NCI-H187 treated with DMSO at 0.1 percent for 48 hours (cell line): ENCODE measurements around the gene SGIP1.
A peak's percentile ranks its signal among the peaks of the same experiment; 100 is the strongest.
"Not testable (repeated sequence)": the region's sequence is repeated elsewhere in the genome, so short reads cannot be mapped to it uniquely, and the experiment has no call there.

Source experiments
- DNase-seq: peaks from one replicate; lab custom pipeline; 2025; lab: John Stamatoyannopoulos, UW

The SGIP1 gene

GRCh38 chr1:66556161-66556611 lies 22.2 kb downstream of the SGIP1 start:
- peak; percentile 76 for DNase-seq

- no peak for DNase-seq
These were observed 23.2 kb downstream of the SGIP1 start for GRCh38 chr1:66557157-66557556.

- DNase-seq, result no peak
These were observed 25.6 kb downstream of the SGIP1 start for GRCh38 chr1:66559517-66559916.

DNA sequence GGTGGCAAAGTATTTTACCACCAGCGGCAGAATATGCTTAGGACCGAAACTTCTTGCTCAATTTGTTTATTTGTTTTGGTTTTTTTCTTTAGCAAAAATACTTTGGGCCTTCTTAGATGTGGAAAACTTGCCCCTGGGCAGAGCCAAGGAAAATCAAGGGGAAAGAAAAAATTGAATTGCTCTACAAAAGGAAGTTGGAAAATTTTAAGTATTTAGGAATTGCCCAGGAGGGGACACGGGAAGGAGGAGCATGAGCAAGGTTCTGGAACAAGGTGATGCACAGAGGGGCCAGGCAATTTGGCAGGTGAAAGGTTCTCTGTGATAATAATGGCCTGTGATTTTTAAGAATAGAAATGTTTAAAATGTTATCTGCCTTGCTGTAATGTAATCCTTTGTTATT lies 28.6 kb downstream of the SGIP1 start:
- no peak for DNase-seq

GRCh38 chr1:66563094-66563800 lies 29.3 kb downstream of the SGIP1 start:
- DNase-seq, result no peak

- DNase-seq, result no peak
These were observed 30.1 kb downstream of the SGIP1 start for GRCh38 chr1:66563941-66564630.

- DNase-seq, result no peak
These were observed 36.2 kb downstream of the SGIP1 start for GRCh38 chr1:66570196-66570595.

DNA sequence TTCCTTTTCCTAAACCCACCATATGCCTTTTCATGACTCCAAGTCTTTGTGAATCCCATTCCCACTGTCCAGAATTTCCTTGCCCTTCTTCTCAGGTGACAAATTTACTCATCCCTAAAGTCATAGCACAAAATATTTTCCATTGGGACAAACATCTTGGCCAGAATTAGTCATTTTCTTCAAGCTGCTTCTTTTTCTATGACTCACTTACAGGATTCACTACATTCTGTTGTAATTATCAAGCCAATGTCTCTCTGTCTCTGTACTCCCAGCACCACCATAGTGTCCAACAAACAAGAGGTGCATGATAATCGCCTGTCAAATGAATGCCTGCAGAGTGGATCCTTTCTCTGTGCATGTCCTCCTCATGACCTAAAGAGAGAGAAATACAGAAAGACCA lies 37.8 kb downstream of the SGIP1 start:
- no peak for DNase-seq

GRCh38 chr1:66575739-66576138 lies 41.8 kb downstream of the SGIP1 start:
- no peak for DNase-seq

GRCh38 chr1:66576645-66577044 lies 42.7 kb downstream of the SGIP1 start:
- no peak for DNase-seq

GRCh38 chr1:66578841-66579240 lies 44.9 kb downstream of the SGIP1 start:
- DNase-seq, result no peak

DNA sequence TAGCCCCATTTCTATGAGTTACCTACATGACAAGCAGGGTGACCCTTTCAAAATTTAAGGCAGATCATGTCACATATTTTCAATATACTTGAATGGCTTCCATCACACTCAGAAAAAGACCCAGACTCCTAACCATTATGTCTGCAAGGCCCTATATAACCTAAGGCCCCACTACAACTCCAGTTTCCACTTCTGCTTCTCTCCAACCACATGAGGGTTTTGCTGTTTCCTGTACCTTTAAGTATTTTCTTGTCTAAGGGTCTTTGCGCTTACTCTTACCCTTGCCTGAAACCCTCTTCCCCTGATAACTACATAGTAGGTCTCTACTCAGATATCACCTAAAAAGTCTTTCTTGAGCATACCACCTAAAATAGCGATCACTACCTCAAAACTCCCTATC lies 46.1 kb downstream of the SGIP1 start:
- DNase-seq, result no peak

DNA sequence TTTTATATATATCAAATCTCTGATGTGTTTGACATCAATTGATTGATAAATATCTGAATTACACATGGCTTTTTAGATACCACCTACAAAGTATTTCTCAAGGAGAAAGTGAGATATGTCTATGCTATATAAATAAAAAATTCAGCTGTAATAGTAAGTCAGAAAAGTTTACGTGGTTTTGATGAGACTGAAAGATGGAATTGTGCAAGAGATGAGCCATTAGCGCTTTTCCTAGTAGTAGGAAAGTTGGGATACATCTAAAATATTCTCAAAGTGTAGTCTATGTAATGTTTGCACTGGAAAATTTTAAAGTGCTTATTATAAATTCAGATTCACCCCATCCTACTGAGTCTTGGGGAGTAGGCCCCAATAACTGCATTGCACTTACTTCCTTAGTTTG lies 49.1 kb downstream of the SGIP1 start:
- DNase-seq, result no peak

DNA sequence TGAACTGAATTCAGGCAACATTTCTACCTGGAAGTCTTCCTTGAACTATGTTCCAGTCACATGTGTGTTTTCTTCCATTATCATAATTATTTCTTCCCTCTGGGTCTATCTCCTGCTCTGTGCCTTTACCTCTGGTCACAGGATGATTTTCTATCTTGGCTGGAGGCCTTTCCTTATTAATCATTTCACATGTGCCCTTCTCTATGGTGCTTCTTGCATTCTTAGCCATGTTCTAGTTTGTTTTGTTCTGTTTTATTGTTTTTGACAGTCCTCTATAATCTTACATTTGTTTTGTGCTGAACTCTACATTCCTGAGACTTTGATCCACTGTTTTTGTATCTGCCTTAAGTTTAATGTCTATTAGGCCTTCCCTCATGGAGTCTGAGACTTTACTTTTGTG lies 51.0 kb downstream of the SGIP1 start:
- no peak for DNase-seq

- DNase-seq, result no peak
These were observed 55.4 kb downstream of the SGIP1 start for GRCh38 chr1:66589326-66589725.

- not testable (repeated sequence) for DNase-seq
These were observed 58.2 kb downstream of the SGIP1 start for GRCh38 chr1:66592106-66592507.

- no peak for DNase-seq
These were observed 62.2 kb downstream of the SGIP1 start for GRCh38 chr1:66596191-66596590.

DNA sequence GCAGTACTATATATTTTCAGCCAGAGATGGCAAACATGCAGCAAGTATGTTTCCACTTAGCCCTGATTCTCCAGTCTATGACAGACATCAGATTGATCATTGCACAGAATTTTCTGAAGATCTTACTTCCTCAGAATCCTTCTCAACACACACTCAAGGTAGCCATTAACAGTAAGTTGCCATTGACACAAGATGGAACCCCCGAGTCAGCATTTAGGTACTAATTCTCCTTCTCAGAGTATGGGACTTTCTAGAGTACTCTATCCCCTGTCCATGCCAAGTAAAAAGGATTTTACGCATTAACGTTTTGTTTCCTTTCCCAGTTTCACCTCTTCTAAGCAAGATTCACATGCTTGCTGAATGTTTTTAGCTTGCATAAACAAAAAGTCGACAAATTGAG lies 63.5 kb downstream of the SGIP1 start:
- DNase-seq, result no peak

- DNase-seq, result no peak
These were observed 64.7 kb downstream of the SGIP1 start for GRCh38 chr1:66598670-66599069.

DNA sequence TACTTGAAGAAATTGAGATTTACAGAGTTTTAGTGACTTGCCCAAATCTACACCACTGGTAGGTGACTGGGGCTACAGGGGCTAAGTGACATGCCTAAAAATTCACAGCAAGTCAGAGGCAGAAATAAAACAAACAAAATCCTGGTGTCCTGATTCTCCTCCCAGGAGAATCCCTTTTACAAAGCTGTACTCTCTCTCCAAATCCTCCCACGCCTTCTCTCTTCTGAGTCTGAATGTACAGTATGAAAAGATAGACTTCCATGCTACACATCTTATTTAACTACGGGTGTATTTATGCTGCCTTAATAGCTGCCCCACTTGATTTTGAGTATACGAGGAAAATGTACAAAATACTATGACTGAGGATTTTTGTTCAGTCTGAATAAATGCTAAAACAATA lies 65.4 kb downstream of the SGIP1 start:
- no peak for DNase-seq

- DNase-seq, result no peak
These were observed 66.2 kb downstream of the SGIP1 start for GRCh38 chr1:66599899-66600737.

DNA sequence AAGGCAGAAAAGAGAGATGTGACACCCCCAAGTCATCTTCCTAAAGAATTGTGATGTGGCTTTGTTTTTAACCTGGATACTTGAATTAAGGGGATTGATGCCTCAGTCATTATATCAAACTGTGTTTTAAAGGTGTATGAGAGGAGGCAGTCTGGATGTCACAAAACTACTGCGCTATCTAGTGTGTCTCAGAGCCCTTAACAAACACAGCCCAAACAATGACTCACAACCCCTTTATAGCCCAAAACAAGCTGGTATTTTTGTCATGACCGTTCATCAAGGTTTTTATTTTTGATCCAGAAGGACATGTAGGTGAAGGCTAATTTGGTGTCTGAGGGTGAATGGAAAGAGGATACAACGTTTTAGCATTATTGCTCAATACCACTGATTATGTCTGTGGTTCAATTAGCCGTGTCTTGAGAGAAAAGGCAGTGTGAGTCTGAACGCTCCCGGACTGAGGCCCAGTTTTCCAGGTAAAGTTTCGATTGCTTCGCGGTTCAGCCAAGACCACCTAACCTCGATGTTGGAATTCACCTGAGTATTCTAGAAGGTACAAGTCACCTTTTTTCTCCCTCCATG lies 71.6 kb downstream of the SGIP1 start:
- no peak for DNase-seq
